MM.1S (cell line): ENCODE measurements around the gene GOLGA6L1.

ENCODE experiments used
- DNase-seq: peaks from one replicate; pipeline ENCODE4 v3.0.0-alpha.2; 2015
- H2AFZ ChIP-seq: fragments of 300-600 bp; sonication (generic); 2 replicates; pipeline ENCODE4 v1.6.0; 2016; ENCODE audit warnings: antibody characterized with exemption, low read length
- H3F3A ChIP-seq: fragments of 300-600 bp; sonication (generic); 2 replicates; pipeline ENCODE4 v1.6.1; 2016; ENCODE audit warnings: mild to moderate bottlenecking, antibody characterized with exemption, low read length, moderate library complexity, mixed read lengths; ENCODE audit not compliant: insufficient read depth
- H3K27ac ChIP-seq: fragments of 300-600 bp; sonication (generic); 2 replicates; pipeline ENCODE4 v1.5.1; 2016; ENCODE audit warnings: mild to moderate bottlenecking, low read length
- H3K27me3 ChIP-seq: fragments of 300-600 bp; sonication (generic); replicated peaks from 2 replicates; pipeline ENCODE4 v1.6.0; 2016; ENCODE audit warnings: low read length; ENCODE audit not compliant: insufficient read depth
- H3K36me3 ChIP-seq: fragments of 300-600 bp; sonication (generic); replicated peaks from 2 replicates; pipeline ENCODE4 v1.6.1; 2016; ENCODE audit warnings: mild to moderate bottlenecking, low read length, mixed read lengths; ENCODE audit not compliant: insufficient read depth
- H3K4me1 ChIP-seq: fragments of 300-600 bp; sonication (generic); 2 replicates; pipeline ENCODE4 v1.6.1; 2016; ENCODE audit warnings: low read length, mixed read lengths
- H3K4me2 ChIP-seq: fragments of 300-600 bp; sonication (generic); 2 replicates; pipeline ENCODE4 v1.6.0; 2016; ENCODE audit warnings: low read depth, low read length
- H3K4me3 ChIP-seq: fragments of 300-600 bp; sonication (generic); 2 replicates; pipeline ENCODE4 v1.5.1; 2016; ENCODE audit warnings: low read length, mixed read lengths
- H3K79me2 ChIP-seq: fragments of 300-600 bp; sonication (generic); 2 replicates; pipeline ENCODE4 v1.6.1; 2016; ENCODE audit warnings: mixed run types, low read length, mixed read lengths
- H3K9ac ChIP-seq: fragments of 300-600 bp; sonication (generic); 2 replicates; pipeline ENCODE4 v1.6.1; 2016; ENCODE audit warnings: low read length, mixed read lengths
- H3K9me2 ChIP-seq: fragments of 300-600 bp; sonication (generic); replicated peaks from 2 replicates; pipeline ENCODE4 v1.6.1; 2016; ENCODE audit warnings: mild to moderate bottlenecking, low read length, mixed read lengths; ENCODE audit not compliant: insufficient read depth
- H3K9me3 ChIP-seq: fragments of 300-600 bp; sonication (generic); replicated peaks from 2 replicates; pipeline ENCODE4 v1.6.1; 2016; ENCODE audit warnings: mild to moderate bottlenecking, low read length, mixed read lengths; ENCODE audit not compliant: insufficient read depth
- H4K20me1 ChIP-seq: fragments of 300-600 bp; sonication (generic); 2 replicates; pipeline ENCODE4 v1.6.1; 2016; ENCODE audit warnings: mild to moderate bottlenecking, low read length, moderate library complexity, mixed read lengths; ENCODE audit not compliant: insufficient read depth
- EZH2 ChIP-seq: fragments of 300-600 bp; sonication (generic); optimal IDR thresholded peaks from 2 replicates; pipeline ENCODE3; 2017; ENCODE audit warnings: low read depth, mild to moderate bottlenecking, antibody characterized with exemption, low read length, mixed read lengths
- EZH2phosphoT487 ChIP-seq: fragments of 300-600 bp; sonication (generic); IDR thresholded peaks from 2 replicates; pipeline ENCODE4 v1.6.1; 2018; ENCODE audit warnings: antibody characterized with exemption, low read length
- TF ChIP-seq, protein P1 (sequence below): fragments of 300-600 bp; sonication (generic); IDR thresholded peaks from 2 replicates; pipeline ENCODE4 v1.5.1; 2016; ENCODE audit warnings: antibody characterized with exemption, low read length, mixed read lengths

Gene GOLGA6L1

DNA sequence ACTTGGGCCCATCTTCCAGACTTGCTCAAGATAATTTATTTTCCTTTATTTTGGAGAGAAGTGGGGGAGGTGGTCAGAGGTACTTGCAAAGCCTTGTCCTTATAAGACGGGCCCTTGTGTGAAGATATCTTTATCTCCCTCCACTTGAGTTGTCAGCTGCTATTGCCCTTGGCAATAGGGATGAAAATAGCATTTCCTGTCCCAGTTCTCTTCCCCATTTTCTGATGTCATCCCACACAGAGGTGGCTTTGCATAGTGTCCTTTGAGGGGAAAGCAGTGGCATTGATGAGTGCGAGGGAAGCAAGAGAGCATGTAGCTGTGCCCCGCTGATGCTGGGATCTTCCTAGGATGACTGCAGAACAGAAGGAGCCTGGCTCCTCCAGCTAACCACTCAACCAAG is 55.4 kb downstream of the GOLGA6L1 start:
- Histone ChIP-seq H3K9ac (no peak overlapping the region), H3K4me2 (no peak overlapping the region), H3K27me3 (no peaks in the 10 kb centered on the region), H3K36me3 (no peaks in the 10 kb centered on the region), H3K27ac (no peak overlapping the region), H3K4me3 (no peak overlapping the region), H3K9me2 (no peaks in the 10 kb centered on the region), H3K4me1 (no peaks in the 10 kb centered on the region), H3K79me2 (no peaks in the 10 kb centered on the region), H2AFZ (no peak overlapping the region), H3K9me3 (no peaks in the 10 kb centered on the region), H4K20me1 (no peaks in the 10 kb centered on the region), H3F3A (peaks cover 3% of the 10 kb centered on the region)
- TF ChIP-seq EZH2phosphoT487 = no peak
- TF ChIP-seq, protein P1, sequence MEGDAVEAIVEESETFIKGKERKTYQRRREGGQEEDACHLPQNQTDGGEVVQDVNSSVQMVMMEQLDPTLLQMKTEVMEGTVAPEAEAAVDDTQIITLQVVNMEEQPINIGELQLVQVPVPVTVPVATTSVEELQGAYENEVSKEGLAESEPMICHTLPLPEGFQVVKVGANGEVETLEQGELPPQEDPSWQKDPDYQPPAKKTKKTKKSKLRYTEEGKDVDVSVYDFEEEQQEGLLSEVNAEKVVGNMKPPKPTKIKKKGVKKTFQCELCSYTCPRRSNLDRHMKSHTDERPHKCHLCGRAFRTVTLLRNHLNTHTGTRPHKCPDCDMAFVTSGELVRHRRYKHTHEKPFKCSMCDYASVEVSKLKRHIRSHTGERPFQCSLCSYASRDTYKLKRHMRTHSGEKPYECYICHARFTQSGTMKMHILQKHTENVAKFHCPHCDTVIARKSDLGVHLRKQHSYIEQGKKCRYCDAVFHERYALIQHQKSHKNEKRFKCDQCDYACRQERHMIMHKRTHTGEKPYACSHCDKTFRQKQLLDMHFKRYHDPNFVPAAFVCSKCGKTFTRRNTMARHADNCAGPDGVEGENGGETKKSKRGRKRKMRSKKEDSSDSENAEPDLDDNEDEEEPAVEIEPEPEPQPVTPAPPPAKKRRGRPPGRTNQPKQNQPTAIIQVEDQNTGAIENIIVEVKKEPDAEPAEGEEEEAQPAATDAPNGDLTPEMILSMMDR = no peak
- TF ChIP-seq EZH2 = no peak
- no peak for DNase-seq

GRCh38 chr15:23079766-23080165 is 56.9 kb downstream of the GOLGA6L1 start:
- Histone ChIP-seq H3K79me2 (no peaks in the 10 kb centered on the region), H3K27me3 (no peaks in the 10 kb centered on the region), H3F3A (peaks cover 12% of the 10 kb centered on the region), H2AFZ (no peak overlapping the region), H3K9me3 (no peaks in the 10 kb centered on the region), H3K9me2 (no peaks in the 10 kb centered on the region), H3K4me1 (peaks cover 12% of the 10 kb centered on the region), H3K4me2 (no peak overlapping the region), H3K27ac (no peak overlapping the region), H3K9ac (no peak overlapping the region), H3K36me3 (no peaks in the 10 kb centered on the region), H4K20me1 (no peaks in the 10 kb centered on the region), H3K4me3 (no peak overlapping the region)
- TF ChIP-seq EZH2phosphoT487 = no peak
- TF ChIP-seq EZH2 = no peak
- TF ChIP-seq, protein P1 = no peak
- DNase-seq = no peak
